Measurements from ENCODE around the gene GDNF.

DNA sequence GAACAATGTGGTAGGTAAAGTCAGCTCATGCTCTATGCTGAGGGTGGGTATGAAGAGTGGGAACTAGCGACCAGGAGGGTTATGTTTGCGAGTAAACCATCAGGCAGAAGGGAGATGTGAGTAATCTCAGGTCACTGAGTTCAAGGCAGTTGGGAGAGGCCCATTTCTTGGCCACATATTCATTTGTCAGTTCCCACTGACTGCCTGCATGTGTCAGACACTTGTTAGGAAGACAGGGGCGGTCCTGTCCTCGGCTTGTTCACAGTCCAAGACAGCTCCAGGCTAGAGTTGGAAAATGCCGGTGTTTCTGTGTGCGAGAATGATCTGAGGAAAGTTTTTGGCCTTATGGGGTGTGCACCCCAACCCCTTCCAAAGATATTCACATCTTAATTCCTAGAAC lies 48.6 kb upstream of the GDNF start:
- TF ChIP-seq, protein P1, sequence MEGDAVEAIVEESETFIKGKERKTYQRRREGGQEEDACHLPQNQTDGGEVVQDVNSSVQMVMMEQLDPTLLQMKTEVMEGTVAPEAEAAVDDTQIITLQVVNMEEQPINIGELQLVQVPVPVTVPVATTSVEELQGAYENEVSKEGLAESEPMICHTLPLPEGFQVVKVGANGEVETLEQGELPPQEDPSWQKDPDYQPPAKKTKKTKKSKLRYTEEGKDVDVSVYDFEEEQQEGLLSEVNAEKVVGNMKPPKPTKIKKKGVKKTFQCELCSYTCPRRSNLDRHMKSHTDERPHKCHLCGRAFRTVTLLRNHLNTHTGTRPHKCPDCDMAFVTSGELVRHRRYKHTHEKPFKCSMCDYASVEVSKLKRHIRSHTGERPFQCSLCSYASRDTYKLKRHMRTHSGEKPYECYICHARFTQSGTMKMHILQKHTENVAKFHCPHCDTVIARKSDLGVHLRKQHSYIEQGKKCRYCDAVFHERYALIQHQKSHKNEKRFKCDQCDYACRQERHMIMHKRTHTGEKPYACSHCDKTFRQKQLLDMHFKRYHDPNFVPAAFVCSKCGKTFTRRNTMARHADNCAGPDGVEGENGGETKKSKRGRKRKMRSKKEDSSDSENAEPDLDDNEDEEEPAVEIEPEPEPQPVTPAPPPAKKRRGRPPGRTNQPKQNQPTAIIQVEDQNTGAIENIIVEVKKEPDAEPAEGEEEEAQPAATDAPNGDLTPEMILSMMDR (IDR thresholded peaks at IDR 0.05 in 4 of 5, conservative IDR thresholded peaks at IDR 0.05 in 1 of 5): no peak
- no peak for TF ChIP-seq POLR2A (IDR thresholded peaks at IDR 0.05)

Data from gastrocnemius medialis (tissue), 4 donors.